C4-2B (cell line): ENCODE results near the gene ZC3H7B.

Experiments used
- H3K27ac ChIP-seq: fragments of 450-650 bp; 2 replicates; pipeline ENCODE4 v1.5.1; 2017
- CTCF ChIP-seq: fragments of 450-650 bp; conservative IDR thresholded peaks from 2 replicates; pipeline ENCODE4 v1.5.1; 2017; ENCODE audit warnings: mild to moderate bottlenecking
- ZFX ChIP-seq: fragments of 450-650 bp; IDR thresholded peaks from 2 replicates; pipeline ENCODE4 v1.6.1; 2017

The ZC3H7B gene

GRCh38 chr22:41333806-41334205 lies 32.5 kb downstream of the ZC3H7B start:
- TF ChIP-seq CTCF = no peak
- TF ChIP-seq ZFX = no peak
- H3K27ac ChIP-seq = no peak overlapping the region

- TF ChIP-seq CTCF (no peak), ZFX (no peak)
- H3K27ac ChIP-seq = no peak overlapping the region
Measured at GRCh38 chr22:41334215-41334614, 32.9 kb downstream of the ZC3H7B start.

- TF ChIP-seq CTCF (no peak), ZFX (no peak)
- H3K27ac ChIP-seq = no peak overlapping the region
Measured at GRCh38 chr22:41334951-41335635, 33.8 kb downstream of the ZC3H7B start.

- no peak overlapping the region for H3K27ac ChIP-seq
- TF ChIP-seq CTCF = no peak
- TF ChIP-seq ZFX = no peak
Measured at GRCh38 chr22:41338614-41339212, 37.4 kb downstream of the ZC3H7B start.

- TF ChIP-seq CTCF = no peak
- TF ChIP-seq ZFX = no peak
- no peak overlapping the region for H3K27ac ChIP-seq
Measured at GRCh38 chr22:41339823-41340222, 38.5 kb downstream of the ZC3H7B start.

GRCh38 chr22:41340357-41340756 lies 39.0 kb downstream of the ZC3H7B start:
- TF ChIP-seq CTCF (no peak), ZFX (no peak)
- no peak overlapping the region for H3K27ac ChIP-seq

GRCh38 chr22:41341012-41341411 lies 39.7 kb downstream of the ZC3H7B start:
- no peak overlapping the region for H3K27ac ChIP-seq
- TF ChIP-seq ZFX (no peak), CTCF (no peak)
